Mesenchymal stem cell (in vitro differentiated cells and primary cell): ENCODE data around the gene MAVS.

Experiments
- DNase-seq: peaks from one replicate; pipeline ENCODE4 v3.0.0-alpha.2; 2013
- H2AFZ ChIP-seq: one replicate; pipeline ENCODE4 v1.6.1; 2013; ENCODE audit warnings: low read depth, mild to moderate bottlenecking, control low read depth, inconsistent platforms, low read length, moderate library complexity
- H2AK5ac ChIP-seq: 2 replicates; pipeline ENCODE4 v1.6.1; 2013; ENCODE audit warnings: low read length, moderate library complexity, mild to moderate bottlenecking, inconsistent platforms; ENCODE audit not compliant: severe bottlenecking
- H2BK120ac ChIP-seq: one replicate; pipeline ENCODE4 v1.6.1; 2013; ENCODE audit warnings: low read depth, mild to moderate bottlenecking, inconsistent platforms, low read length, moderate library complexity
- H2BK12ac ChIP-seq, 2 experiments: one replicate each; pipeline ENCODE4 v1.6.1; 2013; ENCODE audit warnings: inconsistent platforms in 2 of 2, low read length in 2 of 2, mild to moderate bottlenecking in 2 of 2, moderate library complexity in 2 of 2, control low read depth in 1 of 2
- H2BK15ac ChIP-seq: one replicate; pipeline ENCODE4 v1.6.1; 2013; ENCODE audit warnings: mild to moderate bottlenecking, low read depth, inconsistent platforms; ENCODE audit not compliant: poor library complexity, severe bottlenecking
- H2BK5ac ChIP-seq: 2 replicates; pipeline ENCODE4 v1.6.1; 2013; ENCODE audit warnings: low read depth, mild to moderate bottlenecking, low read length, control low read depth, inconsistent platforms; ENCODE audit not compliant: poor library complexity, severe bottlenecking
- H3K14ac ChIP-seq, 2 experiments: one replicate each; pipeline ENCODE4 v1.6.1; 2013; ENCODE audit warnings: inconsistent platforms in 2 of 2, low read length in 2 of 2, control low read depth in 1 of 2, mild to moderate bottlenecking in 1 of 2, moderate library complexity in 1 of 2
- H3K18ac ChIP-seq, 2 experiments: one replicate each; pipeline ENCODE4 v1.6.1; 2013; ENCODE audit warnings: inconsistent platforms in 2 of 2, low read length in 2 of 2, control low read depth in 1 of 2, low read depth in 1 of 2, mild to moderate bottlenecking in 1 of 2
- H3K23ac ChIP-seq, 2 experiments: one replicate each; pipeline ENCODE4 v1.6.1; 2013; ENCODE audit warnings: inconsistent platforms in 2 of 2, low read length in 2 of 2, mild to moderate bottlenecking in 2 of 2, moderate library complexity in 2 of 2, control low read depth in 1 of 2
- H3K27ac ChIP-seq: 2 replicates; pipeline ENCODE4 v1.5.1; 2013; ENCODE audit warnings: mild to moderate bottlenecking, moderate library complexity, low read length, control low read depth, inconsistent platforms; ENCODE audit not compliant: poor library complexity, severe bottlenecking
- H3K27me3 ChIP-seq, 2 experiments: 2 replicates each; pipeline versions ENCODE4 v1.6.1 to v1.7.0; 2013; ENCODE audit warnings: low read length in 2 of 2, mild to moderate bottlenecking in 2 of 2, moderate library complexity in 2 of 2, control low read depth in 1 of 2, inconsistent platforms in 1 of 2; ENCODE audit not compliant: control insufficient read depth in 1 of 2, insufficient read depth in 1 of 2
- H3K36me3 ChIP-seq, 2 experiments: 2 replicates each; pipeline versions ENCODE4 v1.6.1 to v1.7.0; 2013; ENCODE audit warnings: low read length in 2 of 2, control low read depth in 1 of 2, inconsistent platforms in 1 of 2, low read depth in 1 of 2, mild to moderate bottlenecking in 1 of 2; ENCODE audit not compliant: insufficient read depth in 2 of 2, control insufficient read depth in 1 of 2
- H3K4ac ChIP-seq, 2 experiments: one replicate each; pipeline ENCODE4 v1.6.1; 2013; ENCODE audit warnings: inconsistent platforms in 2 of 2, low read length in 2 of 2, mild to moderate bottlenecking in 2 of 2, moderate library complexity in 2 of 2, control low read depth in 1 of 2, low read depth in 1 of 2
- H3K4me1 ChIP-seq: 2 replicates; pipeline ENCODE4 v1.6.1; 2013; ENCODE audit warnings: low read depth, low read length, control low read depth; ENCODE audit not compliant: control insufficient read depth, insufficient read depth
- H3K4me2 ChIP-seq: 2 replicates; pipeline ENCODE4 v1.6.1; 2013; ENCODE audit warnings: low read length, mild to moderate bottlenecking, inconsistent platforms; ENCODE audit not compliant: poor library complexity, severe bottlenecking
- H3K4me3 ChIP-seq, 2 experiments: 2 replicates each; pipeline versions ENCODE4 v1.5.1 to v1.7.0; 2013; ENCODE audit warnings: low read length in 2 of 2, mild to moderate bottlenecking in 2 of 2, control low read depth in 1 of 2, low read depth in 1 of 2; ENCODE audit not compliant: insufficient read depth in 1 of 2
- H3K79me1 ChIP-seq: replicated peaks from 2 replicates; pipeline ENCODE4 v1.6.1; 2013; ENCODE audit warnings: mild to moderate bottlenecking, control low read depth, low read length, inconsistent platforms; ENCODE audit not compliant: poor library complexity, severe bottlenecking
- H3K9ac ChIP-seq: 2 replicates; pipeline ENCODE4 v1.7.0; 2013; ENCODE audit warnings: mild to moderate bottlenecking, low read length, moderate library complexity
- H3K9me3 ChIP-seq: 2 replicates; pipeline ENCODE4 v1.7.0; 2013; ENCODE audit warnings: mild to moderate bottlenecking, low read length; ENCODE audit not compliant: control insufficient read depth
- H4K8ac ChIP-seq: one replicate; pipeline ENCODE4 v1.6.1; 2013; ENCODE audit warnings: inconsistent platforms, mild to moderate bottlenecking, low read length, moderate library complexity
- H4K91ac ChIP-seq: one replicate; pipeline ENCODE4 v1.6.1; 2013; ENCODE audit warnings: mild to moderate bottlenecking, low read length, inconsistent platforms
- WGBS: methylation state at CpG from one replicate; pipeline ENCODE4 v1.1.7; 2013; ENCODE audit warnings: mixed read lengths; 5-methylcytosine and 5-hydroxymethylcytosine counted together

The MAVS gene

GRCh38 chr20:3812259-3812681 lies 34.4 kb upstream of the MAVS start:
- peak overlapping the region; percentile 98 for H2AK5ac ChIP-seq
- H4K8ac ChIP-seq, result peak overlapping the region; percentile 88
- H3K4me2 ChIP-seq, result no peak overlapping the region
- 98% methylated on average over 8 of the region's 9 CpGs for WGBS
- H3K9ac ChIP-seq, result peak overlapping the region; percentile 73
- no peak overlapping the region for H2AFZ ChIP-seq
- H2BK15ac ChIP-seq, result peak overlapping the region; percentile 100
- no peaks in the 10 kb centered on the region for H3K79me1 ChIP-seq
- H2BK12ac ChIP-seq, result peak overlapping the region; percentile 32 to 99
- H3K4me1 ChIP-seq, result peaks cover 16% of the 10 kb centered on the region
- no peak for DNase-seq
- peak overlapping the region; percentile 79 for H3K27ac ChIP-seq
- H4K91ac ChIP-seq, result peak overlapping the region; percentile 99
- H3K27me3 ChIP-seq, result no peaks in the 10 kb centered on the region
- peak overlapping the region; percentile 73 to 99 for H3K4ac ChIP-seq
- peak overlapping the region in 1 of 2 experiments; percentile 53 for H3K14ac ChIP-seq
- peak overlapping the region; percentile 63 to 98 for H3K18ac ChIP-seq
- H3K23ac ChIP-seq, result no peak overlapping the region
- H3K36me3 ChIP-seq, result no peaks in the 10 kb centered on the region
- peak overlapping the region; percentile 93 for H2BK120ac ChIP-seq
- H3K9me3 ChIP-seq, result no peaks in the 10 kb centered on the region
- no peak overlapping the region for H3K4me3 ChIP-seq
- peak overlapping the region; percentile 66 for H2BK5ac ChIP-seq

GRCh38 chr20:3812975-3813847 lies 33.4 kb upstream of the MAVS start:
- H2AFZ ChIP-seq, result no peak overlapping the region
- H3K23ac ChIP-seq, result no peak overlapping the region
- H4K91ac ChIP-seq, result peak overlapping the region; percentile 29
- H3K79me1 ChIP-seq, result no peaks in the 10 kb centered on the region
- peak overlapping the region; percentile 88 for H2AK5ac ChIP-seq
- peak overlapping the region; percentile 52 for H4K8ac ChIP-seq
- no peak overlapping the region for H3K14ac ChIP-seq
- WGBS, result 94% methylated on average over 8 of the region's 8 CpGs
- H3K4me1 ChIP-seq, result peaks cover 10% of the 10 kb centered on the region
- peak overlapping the region; percentile 47 to 54 for H3K18ac ChIP-seq
- no peak overlapping the region for H2BK120ac ChIP-seq
- H3K4ac ChIP-seq, result peak overlapping the region in 1 of 2 experiments; percentile 14
- H3K9me3 ChIP-seq, result no peaks in the 10 kb centered on the region
- no peak overlapping the region for H3K4me2 ChIP-seq
- peak overlapping the region; percentile 19 for H3K9ac ChIP-seq
- H3K27me3 ChIP-seq, result no peaks in the 10 kb centered on the region
- H3K36me3 ChIP-seq, result no peaks in the 10 kb centered on the region
- DNase-seq, result no peak
- H2BK5ac ChIP-seq, result no peak overlapping the region
- H2BK15ac ChIP-seq, result no peak overlapping the region
- no peak overlapping the region for H3K4me3 ChIP-seq
- H2BK12ac ChIP-seq, result peak overlapping the region; percentile 90 to 100
- H3K27ac ChIP-seq, result no peak overlapping the region

GRCh38 chr20:3813848-3814581 lies 32.6 kb upstream of the MAVS start:
- no peak overlapping the region for H4K91ac ChIP-seq
- H2AK5ac ChIP-seq, result no peak overlapping the region
- H3K4me2 ChIP-seq, result no peak overlapping the region
- H2BK12ac ChIP-seq, result peak overlapping the region in 1 of 2 experiments; percentile 42
- 95% methylated on average over 5 of the region's 12 CpGs for WGBS
- no peak overlapping the region for H2AFZ ChIP-seq
- peak overlapping the region in 1 of 2 experiments; percentile 54 for H3K18ac ChIP-seq
- no peaks in the 10 kb centered on the region for H3K27me3 ChIP-seq
- no peak overlapping the region for H2BK5ac ChIP-seq
- H2BK15ac ChIP-seq, result no peak overlapping the region
- no peak overlapping the region for H3K9ac ChIP-seq
- H3K79me1 ChIP-seq, result no peaks in the 10 kb centered on the region
- no peak for DNase-seq
- H3K14ac ChIP-seq, result no peak overlapping the region
- no peak overlapping the region for H3K4me3 ChIP-seq
- no peak overlapping the region for H4K8ac ChIP-seq
- H3K4me1 ChIP-seq, result peaks cover 15% of the 10 kb centered on the region
- no peaks in the 10 kb centered on the region for H3K36me3 ChIP-seq
- H3K23ac ChIP-seq, result no peak overlapping the region
- no peak overlapping the region for H2BK120ac ChIP-seq
- H3K9me3 ChIP-seq, result no peaks in the 10 kb centered on the region
- H3K4ac ChIP-seq, result peak overlapping the region in 1 of 2 experiments; percentile 14
- H3K27ac ChIP-seq, result no peak overlapping the region
